ENCODE results near the gene ANKRD22.

- no peak for TF ChIP-seq CEBPB (IDR thresholded peaks at IDR 0.05)
- TF ChIP-seq REST (IDR thresholded peaks at IDR 0.05; ENCODE audit: low read depth), result no peak
- TF ChIP-seq EP300 (IDR thresholded peaks at IDR 0.05; ENCODE audit: borderline replicate concordance), result no peak
Measured at GRCh38 chr10:88809621-88810020, 42.0 kb downstream of the ANKRD22 start.
